ENCODE results near the gene CYTH1.

DNA sequence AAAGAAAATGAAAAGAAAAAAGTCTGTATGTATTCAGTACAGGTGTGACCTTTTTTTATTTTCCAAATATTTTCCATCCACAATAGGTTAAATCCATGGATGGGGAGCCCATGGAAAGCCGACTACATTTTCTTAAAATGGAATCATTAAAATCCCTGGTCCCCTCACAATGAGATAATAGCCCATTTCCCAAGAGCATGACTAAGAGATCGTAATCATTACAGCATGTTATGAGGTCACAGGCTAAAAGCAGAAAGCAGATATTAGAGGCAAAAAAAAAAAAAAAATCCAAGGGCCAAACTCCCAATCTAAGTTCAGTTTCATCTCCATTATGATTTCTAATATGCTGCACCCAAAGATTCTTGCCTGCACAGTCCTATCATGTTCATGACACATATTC lies 44.7 kb downstream of the CYTH1 start:
- TF ChIP-seq POLR2A (IDR thresholded peaks at IDR 0.05): no peak
- TF ChIP-seq, protein P1, sequence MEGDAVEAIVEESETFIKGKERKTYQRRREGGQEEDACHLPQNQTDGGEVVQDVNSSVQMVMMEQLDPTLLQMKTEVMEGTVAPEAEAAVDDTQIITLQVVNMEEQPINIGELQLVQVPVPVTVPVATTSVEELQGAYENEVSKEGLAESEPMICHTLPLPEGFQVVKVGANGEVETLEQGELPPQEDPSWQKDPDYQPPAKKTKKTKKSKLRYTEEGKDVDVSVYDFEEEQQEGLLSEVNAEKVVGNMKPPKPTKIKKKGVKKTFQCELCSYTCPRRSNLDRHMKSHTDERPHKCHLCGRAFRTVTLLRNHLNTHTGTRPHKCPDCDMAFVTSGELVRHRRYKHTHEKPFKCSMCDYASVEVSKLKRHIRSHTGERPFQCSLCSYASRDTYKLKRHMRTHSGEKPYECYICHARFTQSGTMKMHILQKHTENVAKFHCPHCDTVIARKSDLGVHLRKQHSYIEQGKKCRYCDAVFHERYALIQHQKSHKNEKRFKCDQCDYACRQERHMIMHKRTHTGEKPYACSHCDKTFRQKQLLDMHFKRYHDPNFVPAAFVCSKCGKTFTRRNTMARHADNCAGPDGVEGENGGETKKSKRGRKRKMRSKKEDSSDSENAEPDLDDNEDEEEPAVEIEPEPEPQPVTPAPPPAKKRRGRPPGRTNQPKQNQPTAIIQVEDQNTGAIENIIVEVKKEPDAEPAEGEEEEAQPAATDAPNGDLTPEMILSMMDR (IDR thresholded peaks at IDR 0.05): no peak

Data from Peyer's patch (tissue), 4 donors.